ENCODE data around the gene KIRREL3.

KIRREL3 gene

DNA sequence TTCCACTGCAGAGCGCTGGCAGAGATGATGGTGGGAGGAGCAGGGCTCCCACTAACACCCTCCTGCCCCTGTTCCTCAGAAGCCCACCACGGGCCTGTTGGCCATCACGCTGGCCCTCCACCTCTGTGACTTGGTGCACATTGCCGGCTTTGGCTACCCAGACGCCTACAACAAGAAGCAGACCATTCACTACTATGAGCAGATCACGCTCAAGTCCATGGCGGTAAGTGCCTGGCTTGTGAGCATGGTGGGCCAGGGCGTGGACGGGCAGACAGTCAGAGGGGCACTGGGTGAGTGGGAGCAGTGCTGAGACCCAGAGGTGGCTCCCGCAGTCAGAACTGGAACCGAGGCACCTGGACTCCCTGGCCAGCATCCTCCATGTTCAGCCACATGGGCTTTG lies 587.1 kb downstream of the KIRREL3 start:
- Histone ChIP-seq H2AK5ac (ENCODE audit: low read depth, low read length) (no peak overlapping the region), H4K8ac (ENCODE audit: low read depth, low read length) (no peak overlapping the region), H3K4me1 (ENCODE audit: control insufficient read depth in 2 of 2, insufficient read depth in 1 of 2, low read depth in 1 of 2, low read length in 2 of 2) (peaks cover 0 to 2% of the 10 kb centered on the region in 2 donors), H2AFZ (ENCODE audit: low read length) (no peak overlapping the region), H3K4ac (ENCODE audit: low read length) (no peak overlapping the region), H2BK5ac (ENCODE audit: low read length) (no peak overlapping the region), H3K27ac (replicated peaks; ENCODE audit: low read length) (no peak overlapping the region), H2BK12ac (ENCODE audit: low read length) (no peak overlapping the region), H2BK120ac (ENCODE audit: low read depth, low read length) (no peak overlapping the region), H2BK15ac (ENCODE audit: low read length) (no peak overlapping the region), H3K18ac (ENCODE audit: low read length) (no peak overlapping the region), H4K91ac (ENCODE audit: low read depth, low read length, poor library complexity) (no peak overlapping the region), H3K9ac (ENCODE audit: low read depth, low read length, poor library complexity) (peak overlapping the region; percentile 53), H3K14ac (ENCODE audit: low read length) (no peak overlapping the region), H3K9me3 (replicated peaks in 1 of 2; ENCODE audit: control insufficient read depth in 2 of 2, insufficient read depth in 1 of 2, low read depth in 1 of 2, low read length in 2 of 2) (no peaks in the 10 kb centered on the region), H3K4me2 (ENCODE audit: insufficient read depth, low read length, poor library complexity, severe bottlenecking) (no peak overlapping the region), H3K4me3 (ENCODE audit: low read length in 2 of 2) (no peak overlapping the region), H3K79me1 (ENCODE audit: low read depth, low read length) (no peaks in the 10 kb centered on the region), H3K23ac (ENCODE audit: low read depth, low read length, poor library complexity) (no peak overlapping the region), H3K27me3 (ENCODE audit: control insufficient read depth in 3 of 3, insufficient read depth in 3 of 3, low read depth in 1 of 3, low read length in 3 of 3) (no peaks in the 10 kb centered on the region), H3K36me3 (replicated peaks in 1 of 2; ENCODE audit: control insufficient read depth in 2 of 2, insufficient read depth in 2 of 2, low read length in 2 of 2) (peaks cover 12 to 29% of the 10 kb centered on the region in 2 donors)
- no CpG with 5 or more reads among the region's 11 CpGs for WGBS, 2 donors (ENCODE audit: extremely low coverage in 2 of 2, insufficient read length in 2 of 2, insufficient replicate concordance in 1 of 2)
- DNase-seq (ENCODE audit: low spot score): no peak

DNA sequence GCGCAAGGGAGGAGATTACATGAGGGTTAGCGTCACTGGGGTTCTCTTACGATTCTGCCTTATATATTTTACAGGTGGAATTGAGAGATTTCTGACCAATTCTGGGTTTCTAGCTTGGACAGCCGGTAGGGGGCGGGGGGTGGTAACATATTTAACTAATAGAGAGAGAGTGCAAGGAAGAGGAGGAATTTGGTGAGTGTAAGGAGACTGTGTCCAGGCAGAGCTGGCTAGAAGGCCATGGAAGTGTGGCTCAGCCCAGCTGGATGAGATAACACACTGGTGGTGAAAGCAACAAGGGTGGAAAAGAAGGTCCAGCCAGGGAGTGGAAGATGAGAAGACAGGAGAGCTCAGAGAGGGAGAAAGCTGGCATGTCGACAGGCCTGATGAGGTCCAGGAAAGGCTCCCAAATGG lies 588.6 kb downstream of the KIRREL3 start:
- no peak overlapping the region for H3K14ac ChIP-seq (ENCODE audit: low read length)
- H3K18ac ChIP-seq (ENCODE audit: low read length): no peak overlapping the region
- no peak overlapping the region for H3K4me3 ChIP-seq (ENCODE audit: low read length in 2 of 2)
- DNase-seq (ENCODE audit: low spot score): no peak
- no peak overlapping the region for H2AFZ ChIP-seq (ENCODE audit: low read length)
- H2BK12ac ChIP-seq (ENCODE audit: low read length): no peak overlapping the region
- no peaks in the 10 kb centered on the region for H3K79me1 ChIP-seq (ENCODE audit: low read depth, low read length)
- H3K4me1 ChIP-seq (ENCODE audit: control insufficient read depth in 2 of 2, insufficient read depth in 1 of 2, low read depth in 1 of 2, low read length in 2 of 2): peaks cover 0 to 2% of the 10 kb centered on the region in 2 donors
- H3K4ac ChIP-seq (ENCODE audit: low read length): no peak overlapping the region
- H2BK15ac ChIP-seq (ENCODE audit: low read length): no peak overlapping the region
- no peak overlapping the region for H2BK120ac ChIP-seq (ENCODE audit: low read depth, low read length)
- no CpG with 5 or more reads among the region's 6 CpGs for WGBS, 2 donors (ENCODE audit: extremely low coverage in 2 of 2, insufficient read length in 2 of 2, insufficient replicate concordance in 1 of 2)
- H3K9ac ChIP-seq (ENCODE audit: low read depth, low read length, poor library complexity): no peak overlapping the region
- peaks cover 21 to 39% of the 10 kb centered on the region in 2 donors for H3K36me3 ChIP-seq (replicated peaks in 1 of 2; ENCODE audit: control insufficient read depth in 2 of 2, insufficient read depth in 2 of 2, low read length in 2 of 2)
- no peaks in the 10 kb centered on the region for H3K9me3 ChIP-seq (replicated peaks in 1 of 2; ENCODE audit: control insufficient read depth in 2 of 2, insufficient read depth in 1 of 2, low read depth in 1 of 2, low read length in 2 of 2)
- no peak overlapping the region for H2AK5ac ChIP-seq (ENCODE audit: low read depth, low read length)
- no peak overlapping the region for H2BK5ac ChIP-seq (ENCODE audit: low read length)
- no peak overlapping the region for H3K23ac ChIP-seq (ENCODE audit: low read depth, low read length, poor library complexity)
- H4K8ac ChIP-seq (ENCODE audit: low read depth, low read length): no peak overlapping the region
- H3K27me3 ChIP-seq (ENCODE audit: control insufficient read depth in 3 of 3, insufficient read depth in 3 of 3, low read depth in 1 of 3, low read length in 3 of 3): no peaks in the 10 kb centered on the region
- no peak overlapping the region for H3K27ac ChIP-seq (replicated peaks; ENCODE audit: low read length)
- H3K4me2 ChIP-seq (ENCODE audit: insufficient read depth, low read length, poor library complexity, severe bottlenecking): no peak overlapping the region
- no peak overlapping the region for H4K91ac ChIP-seq (ENCODE audit: low read depth, low read length, poor library complexity)

DNA sequence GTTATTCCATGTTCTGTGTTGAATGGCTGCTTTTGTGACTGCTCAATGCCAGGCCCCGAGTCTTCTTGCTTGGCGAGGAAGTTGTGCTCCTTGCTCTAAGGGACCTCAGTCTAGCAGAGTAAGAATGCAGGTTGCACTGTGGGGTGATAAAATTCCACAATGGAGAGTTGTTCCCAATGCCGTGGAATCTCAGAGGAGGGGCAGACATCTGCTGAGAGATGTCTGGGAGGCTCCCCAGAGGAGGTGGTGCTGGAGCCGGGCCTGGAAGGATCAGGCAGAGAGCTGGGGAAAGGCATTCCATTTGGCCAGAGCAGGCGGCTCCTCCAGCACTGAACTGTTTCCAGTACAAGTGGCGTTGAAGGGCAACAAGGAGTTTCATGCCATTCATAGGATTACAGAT lies 589.9 kb downstream of the KIRREL3 start:
- H2BK120ac ChIP-seq (ENCODE audit: low read depth, low read length): no peak overlapping the region
- no peak overlapping the region for H4K91ac ChIP-seq (ENCODE audit: low read depth, low read length, poor library complexity)
- H3K9ac ChIP-seq (ENCODE audit: low read depth, low read length, poor library complexity): no peak overlapping the region
- no peaks in the 10 kb centered on the region for H3K9me3 ChIP-seq (replicated peaks in 1 of 2; ENCODE audit: control insufficient read depth in 2 of 2, insufficient read depth in 1 of 2, low read depth in 1 of 2, low read length in 2 of 2)
- no peak overlapping the region for H3K4me2 ChIP-seq (ENCODE audit: insufficient read depth, low read length, poor library complexity, severe bottlenecking)
- H2BK15ac ChIP-seq (ENCODE audit: low read length): no peak overlapping the region
- H3K23ac ChIP-seq (ENCODE audit: low read depth, low read length, poor library complexity): no peak overlapping the region
- no peak overlapping the region for H4K8ac ChIP-seq (ENCODE audit: low read depth, low read length)
- peaks cover 21 to 42% of the 10 kb centered on the region in 2 donors for H3K36me3 ChIP-seq (replicated peaks in 1 of 2; ENCODE audit: control insufficient read depth in 2 of 2, insufficient read depth in 2 of 2, low read length in 2 of 2)
- H3K4me1 ChIP-seq (ENCODE audit: control insufficient read depth in 2 of 2, insufficient read depth in 1 of 2, low read depth in 1 of 2, low read length in 2 of 2): no peaks in the 10 kb centered on the region
- no peaks in the 10 kb centered on the region for H3K27me3 ChIP-seq (ENCODE audit: control insufficient read depth in 3 of 3, insufficient read depth in 3 of 3, low read depth in 1 of 3, low read length in 3 of 3)
- H3K4ac ChIP-seq (ENCODE audit: low read length): no peak overlapping the region
- H3K14ac ChIP-seq (ENCODE audit: low read length): no peak overlapping the region
- H2BK5ac ChIP-seq (ENCODE audit: low read length): no peak overlapping the region
- no peak overlapping the region for H3K4me3 ChIP-seq (ENCODE audit: low read length in 2 of 2)
- no peak overlapping the region for H3K18ac ChIP-seq (ENCODE audit: low read length)
- no peak for DNase-seq (ENCODE audit: low spot score)
- no peak overlapping the region for H2AK5ac ChIP-seq (ENCODE audit: low read depth, low read length)
- no peaks in the 10 kb centered on the region for H3K79me1 ChIP-seq (ENCODE audit: low read depth, low read length)
- no peak overlapping the region for H3K27ac ChIP-seq (replicated peaks; ENCODE audit: low read length)
- H2BK12ac ChIP-seq (ENCODE audit: low read length): no peak overlapping the region
- no peak overlapping the region for H2AFZ ChIP-seq (ENCODE audit: low read length)
- WGBS, 2 donors (ENCODE audit: extremely low coverage in 2 of 2, insufficient read length in 2 of 2, insufficient replicate concordance in 1 of 2): no CpG with 5 or more reads among the region's 6 CpGs

DNA sequence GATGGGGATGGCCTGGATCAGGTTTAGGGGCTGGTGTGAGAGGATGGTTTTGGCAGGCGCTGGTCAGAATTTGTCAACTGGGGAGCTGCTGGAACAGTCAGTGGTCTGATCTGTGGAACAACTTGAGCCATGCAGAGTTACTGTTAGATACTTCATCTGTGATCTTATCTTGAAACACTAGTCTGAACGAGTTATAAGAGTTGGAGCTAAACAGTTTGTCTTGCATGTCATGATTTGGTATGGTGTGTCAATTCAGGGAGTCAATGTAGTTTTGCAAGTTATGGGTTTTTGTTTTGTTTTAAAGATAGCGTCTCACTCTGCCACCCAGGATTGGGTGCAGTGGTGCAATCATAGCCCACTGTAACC lies 591.0 kb downstream of the KIRREL3 start:
- Histone ChIP-seq H3K36me3 (replicated peaks in 1 of 2; ENCODE audit: control insufficient read depth in 2 of 2, insufficient read depth in 2 of 2, low read length in 2 of 2) (peaks cover 20 to 42% of the 10 kb centered on the region in 2 donors), H2AFZ (ENCODE audit: low read length) (no peak overlapping the region), H3K14ac (ENCODE audit: low read length) (no peak overlapping the region), H3K23ac (ENCODE audit: low read depth, low read length, poor library complexity) (no peak overlapping the region), H3K4me2 (ENCODE audit: insufficient read depth, low read length, poor library complexity, severe bottlenecking) (no peak overlapping the region), H4K91ac (ENCODE audit: low read depth, low read length, poor library complexity) (no peak overlapping the region), H3K79me1 (ENCODE audit: low read depth, low read length) (peaks cover 3% of the 10 kb centered on the region), H2BK120ac (ENCODE audit: low read depth, low read length) (no peak overlapping the region), H3K4me3 (ENCODE audit: low read length in 2 of 2) (no peak overlapping the region), H3K9ac (ENCODE audit: low read depth, low read length, poor library complexity) (no peak overlapping the region), H2AK5ac (ENCODE audit: low read depth, low read length) (no peak overlapping the region), H3K4ac (ENCODE audit: low read length) (no peak overlapping the region), H4K8ac (ENCODE audit: low read depth, low read length) (no peak overlapping the region), H2BK15ac (ENCODE audit: low read length) (no peak overlapping the region), H3K27ac (replicated peaks; ENCODE audit: low read length) (no peak overlapping the region), H3K9me3 (replicated peaks in 1 of 2; ENCODE audit: control insufficient read depth in 2 of 2, insufficient read depth in 1 of 2, low read depth in 1 of 2, low read length in 2 of 2) (no peaks in the 10 kb centered on the region), H3K4me1 (ENCODE audit: control insufficient read depth in 2 of 2, insufficient read depth in 1 of 2, low read depth in 1 of 2, low read length in 2 of 2) (no peaks in the 10 kb centered on the region), H3K18ac (ENCODE audit: low read length) (no peak overlapping the region), H3K27me3 (ENCODE audit: control insufficient read depth in 3 of 3, insufficient read depth in 3 of 3, low read depth in 1 of 3, low read length in 3 of 3) (no peaks in the 10 kb centered on the region), H2BK12ac (ENCODE audit: low read length) (no peak overlapping the region), H2BK5ac (ENCODE audit: low read length) (no peak overlapping the region)
- no CpG with 5 or more reads among the region's 3 CpGs for WGBS, 2 donors (ENCODE audit: extremely low coverage in 2 of 2, insufficient read length in 2 of 2, insufficient replicate concordance in 1 of 2)
- no peak for DNase-seq (ENCODE audit: low spot score)

Data from neuronal stem cell (in vitro differentiated cells).